Left ventricle myocardium inferior (tissue), 1 donor: ENCODE data around the gene EPM2AIP1. TPM values are rescaled to one million over a fixed set of nuclear protein-coding genes. Genes with fewer than 3 reads are reported as not detected.
"Not testable (repeated sequence)": the region's sequence is repeated elsewhere in the genome, so short reads cannot be mapped to it uniquely, and the experiment has no call there.

Source experiments
- DNase-seq: peaks from one replicate; pipeline ENCODE4 v3.0.0-alpha.2; 2020
- H3K27ac ChIP-seq: fragments of 200-600 bp; replicated peaks from 2 replicates; pipeline ENCODE4 v1.8.0; 2021
- H3K27me3 ChIP-seq: fragments of 200-600 bp; 2 replicates; pipeline ENCODE4 v1.8.0; 2021; ENCODE audit warnings: low read depth
- H3K36me3 ChIP-seq: fragments of 200-600 bp; 2 replicates; pipeline ENCODE4 v1.8.0; 2021
- H3K4me1 ChIP-seq: fragments of 200-600 bp; 2 replicates; pipeline ENCODE4 v1.8.0; 2021
- H3K4me3 ChIP-seq: fragments of 200-600 bp; 2 replicates; pipeline ENCODE4 v1.8.0; 2021; ENCODE audit warnings: mild to moderate bottlenecking, moderate library complexity
- H3K9me3 ChIP-seq: fragments of 200-600 bp; replicated peaks from 2 replicates; pipeline ENCODE4 v1.8.0; 2021
- CTCF ChIP-seq: fragments of 200-600 bp; IDR thresholded peaks from 2 replicates; pipeline ENCODE4 v1.8.0; 2021; ENCODE audit warnings: antibody characterized with exemption, mild to moderate bottlenecking, borderline replicate concordance
- intact Hi-C: fragments of 100-400 bp; cut with micrococcal nuclease; formaldehyde crosslinking; loops from one replicate; pipeline ENCODE4 v1.11.0; 2022
- total RNA-seq: library from RNA; stranded (reverse); fragmentation: NEBNext Ultra II Directional; extraction: Animal tissue kit (Norgen Biotek cat#: 25700); gene quantifications from one replicate; pipeline ENCODE4 v1.2.1, GENCODE V29; 2021
- donor health status: DM: no; HTN: yes; CAD: no; lungs with severe emphysema.

The EPM2AIP1 gene
- total RNA-seq, 1 donor from 2014 or later = 25.4 TPM

- H3K4me3 ChIP-seq = no peak overlapping the region
- TF ChIP-seq CTCF = no peak
- H3K4me1 ChIP-seq = peaks cover 15% of the 10 kb centered on the region
- H3K9me3 ChIP-seq = no peaks in the 10 kb centered on the region
- H3K27me3 ChIP-seq = no peaks in the 10 kb centered on the region
- no peak overlapping the region for H3K27ac ChIP-seq
- intact Hi-C loops = no loop called here
- no peak for DNase-seq
- no peaks in the 10 kb centered on the region for H3K36me3 ChIP-seq
Measured at GRCh38 chr3:36969085-36969484, 23.8 kb downstream of the EPM2AIP1 start.

GRCh38 chr3:36965440-36965839, 27.5 kb downstream of the EPM2AIP1 start:
- H3K4me1 ChIP-seq = peaks cover 13% of the 10 kb centered on the region
- TF ChIP-seq CTCF = no peak
- H3K4me3 ChIP-seq = no peak overlapping the region
- H3K27me3 ChIP-seq = no peaks in the 10 kb centered on the region
- H3K9me3 ChIP-seq = no peaks in the 10 kb centered on the region
- intact Hi-C loops = no loop called here
- no peaks in the 10 kb centered on the region for H3K36me3 ChIP-seq
- no peak for DNase-seq
- H3K27ac ChIP-seq = no peak overlapping the region

- Histone ChIP-seq H3K9me3 (no peaks in the 10 kb centered on the region), H3K36me3 (no peaks in the 10 kb centered on the region), H3K4me3 (no peak overlapping the region), H3K4me1 (peaks cover 7% of the 10 kb centered on the region), H3K27me3 (no peaks in the 10 kb centered on the region), H3K27ac (no peak overlapping the region)
- intact Hi-C loops = no loop called here
- TF ChIP-seq CTCF = no peak
- DNase-seq = no peak
Measured at GRCh38 chr3:36964817-36965216, 28.1 kb downstream of the EPM2AIP1 start.

GRCh38 chr3:36964331-36964730, 28.6 kb downstream of the EPM2AIP1 start:
- no peaks in the 10 kb centered on the region for H3K9me3 ChIP-seq
- TF ChIP-seq CTCF = no peak
- H3K27me3 ChIP-seq = no peaks in the 10 kb centered on the region
- no peak for DNase-seq
- H3K36me3 ChIP-seq = no peaks in the 10 kb centered on the region
- peaks cover 2% of the 10 kb centered on the region for H3K4me1 ChIP-seq
- H3K4me3 ChIP-seq = no peak overlapping the region
- intact Hi-C loops = no loop called here
- no peak overlapping the region for H3K27ac ChIP-seq

- H3K27me3 ChIP-seq, intact Hi-C loops, H3K27ac ChIP-seq: not testable (repeated sequence)
Measured at GRCh38 chr3:36963008-36963407, 29.9 kb downstream of the EPM2AIP1 start.

GRCh38 chr3:36960502-36960901, 32.4 kb downstream of the EPM2AIP1 start:
- H3K36me3 ChIP-seq = no peaks in the 10 kb centered on the region
- peak; percentile 12 for TF ChIP-seq CTCF
- DNase-seq = no peak
- no peaks in the 10 kb centered on the region for H3K9me3 ChIP-seq
- no peak overlapping the region for H3K4me3 ChIP-seq
- intact Hi-C loops = no loop called here
- no peaks in the 10 kb centered on the region for H3K27me3 ChIP-seq
- H3K4me1 ChIP-seq = peaks cover 12% of the 10 kb centered on the region
- no peak overlapping the region for H3K27ac ChIP-seq

More at GRCh38 chr3:36963008-36963407, 29.9 kb downstream of the EPM2AIP1 start:
- H3K36me3 ChIP-seq, H3K4me1 ChIP-seq, H3K9me3 ChIP-seq, H3K4me3 ChIP-seq, DNase-seq: not testable (repeated sequence)
